Fibroblast of skin of back (primary cell): ENCODE results near the gene TBATA.

Experiments
- DNase-seq: peaks from one replicate; pipeline ENCODE4 v3.0.0-alpha.2; 2013

The TBATA gene

DNA sequence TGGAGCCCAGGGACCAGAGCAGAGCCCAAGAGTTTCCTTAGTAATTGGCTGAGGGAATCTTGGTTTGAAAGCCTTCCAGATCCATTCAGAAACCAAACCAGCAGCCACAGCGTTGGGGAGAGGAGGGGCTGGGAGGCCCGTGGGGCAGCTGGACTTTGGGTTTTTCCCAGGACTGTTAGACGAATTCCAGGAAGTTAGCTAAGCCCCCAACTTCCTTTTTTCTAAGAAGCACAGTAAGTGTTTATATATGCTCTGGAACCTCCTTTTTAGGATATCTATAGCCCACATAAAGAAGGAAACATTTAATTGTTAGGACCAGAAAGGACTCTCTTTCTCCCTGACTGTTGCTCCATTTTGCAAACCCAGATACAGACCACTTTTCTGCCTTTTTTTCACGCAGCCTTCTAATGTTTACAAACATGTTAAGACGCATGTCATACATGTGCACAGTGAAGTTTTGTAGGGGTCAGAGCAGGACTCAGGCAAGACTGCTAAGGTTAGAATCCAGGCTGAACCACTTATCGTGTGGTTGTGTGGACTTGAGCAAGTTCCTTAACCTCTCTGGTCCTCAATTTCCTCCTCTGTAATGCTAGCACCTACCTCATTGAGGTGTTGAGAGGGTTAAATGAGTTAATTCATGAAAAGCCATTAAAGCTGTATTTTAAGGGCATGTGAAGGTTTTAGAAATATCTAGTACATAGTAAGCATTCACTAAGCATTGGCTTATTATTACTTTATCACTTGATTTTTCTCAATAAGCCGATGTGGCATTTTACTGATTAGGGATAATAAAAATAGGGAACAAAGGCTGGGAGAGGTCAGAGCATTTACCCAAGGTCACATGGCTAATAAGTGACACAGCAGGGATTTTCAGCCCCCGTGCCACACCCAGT, 42.4 kb downstream of the TBATA start:
- peak; percentile 83 for DNase-seq

DNA sequence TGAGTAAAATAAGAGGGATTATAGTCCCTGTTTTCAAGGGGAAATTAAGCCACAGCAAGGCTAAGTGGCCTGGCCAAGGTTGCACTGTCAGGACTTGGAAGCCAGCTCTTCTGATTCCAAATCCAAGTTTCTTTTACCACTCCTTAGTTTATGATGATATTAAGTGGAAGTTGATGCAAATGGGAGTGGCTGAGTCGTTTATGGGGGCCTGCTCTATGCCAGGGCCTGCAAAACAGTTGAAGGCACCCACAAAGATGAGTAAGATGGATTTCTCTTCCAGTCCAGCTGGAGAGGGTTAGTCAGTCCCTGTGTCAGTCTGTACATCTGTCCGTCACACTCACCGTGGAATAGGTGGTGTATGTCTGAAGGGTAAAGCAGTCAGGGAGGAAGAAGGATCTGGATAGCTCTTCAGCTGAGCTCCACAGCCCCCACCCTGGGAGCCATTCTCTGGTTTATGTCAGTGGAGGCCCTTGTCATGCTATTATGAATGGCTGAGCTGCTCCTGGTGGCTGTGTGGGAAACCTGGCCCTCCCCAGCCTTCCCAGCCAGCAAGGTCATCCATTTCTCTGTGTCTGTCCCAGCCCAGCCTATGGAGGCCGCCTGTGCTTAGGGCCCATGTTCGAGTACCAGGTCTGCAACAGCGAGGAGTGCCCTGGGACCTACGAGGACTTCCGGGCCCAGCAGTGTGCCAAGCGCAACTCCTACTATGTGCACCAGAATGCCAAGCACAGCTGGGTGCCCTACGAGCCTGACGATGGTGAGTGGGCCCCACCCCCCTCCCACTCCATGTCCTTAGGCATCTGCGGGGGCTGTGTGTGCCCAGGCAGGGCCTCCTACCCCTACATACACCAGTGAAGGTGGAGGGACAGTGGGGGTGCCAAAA, 44.5 kb downstream of the TBATA start:
- no peak for DNase-seq

DNA sequence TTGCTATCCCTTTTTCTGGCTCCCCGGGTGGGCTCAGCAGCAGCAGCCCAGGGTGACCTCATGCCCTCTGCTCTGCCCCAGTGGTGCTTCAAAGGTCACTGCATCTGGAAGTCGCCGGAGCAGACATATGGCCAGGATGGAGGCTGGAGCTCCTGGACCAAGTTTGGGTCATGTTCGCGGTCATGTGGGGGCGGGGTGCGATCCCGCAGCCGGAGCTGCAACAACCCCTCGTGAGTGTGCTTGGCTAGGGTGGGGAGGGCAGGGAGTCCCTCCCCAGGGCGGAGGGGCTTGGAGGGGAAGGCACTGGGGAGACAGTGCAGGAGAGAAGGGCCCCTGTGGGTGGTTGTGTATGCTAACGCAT, 46.4 kb downstream of the TBATA start:
- DNase-seq: no peak

DNA sequence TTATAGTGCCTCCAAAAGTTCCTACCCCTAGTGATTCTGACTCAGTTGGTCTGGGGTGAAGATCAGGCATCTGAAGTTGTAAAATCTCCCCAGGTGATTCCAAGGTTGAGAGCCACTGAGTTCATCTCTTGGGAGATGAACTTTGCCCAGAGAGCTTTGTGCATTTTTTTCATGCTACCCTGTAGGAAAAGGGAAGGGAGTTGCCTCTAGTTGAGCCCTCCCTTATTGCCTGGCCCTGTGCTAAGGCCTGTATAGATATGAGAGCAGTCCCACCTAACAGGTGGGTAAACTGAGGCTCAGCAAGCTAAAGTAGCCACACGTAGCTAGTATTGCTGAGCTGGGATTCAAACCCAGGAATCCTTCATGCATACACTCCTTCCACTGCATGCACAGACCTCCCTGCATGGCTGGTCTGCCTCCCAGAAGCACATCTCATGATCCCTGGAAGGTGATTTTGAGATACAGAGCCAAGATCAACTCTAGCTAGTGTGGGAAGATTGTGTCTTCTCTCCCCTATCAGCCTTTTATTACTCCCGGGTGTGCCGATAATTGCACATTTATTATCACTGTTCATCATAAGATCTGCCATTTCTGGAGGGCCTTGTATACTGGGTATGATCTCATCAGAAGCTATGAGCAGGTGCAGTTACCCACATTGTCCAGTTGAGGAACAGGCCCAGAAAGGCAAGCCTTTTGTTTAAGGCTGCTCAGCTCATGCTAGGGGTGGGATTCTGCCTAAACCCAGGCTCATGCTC, 47.0 kb downstream of the TBATA start:
- DNase-seq: no peak

DNA sequence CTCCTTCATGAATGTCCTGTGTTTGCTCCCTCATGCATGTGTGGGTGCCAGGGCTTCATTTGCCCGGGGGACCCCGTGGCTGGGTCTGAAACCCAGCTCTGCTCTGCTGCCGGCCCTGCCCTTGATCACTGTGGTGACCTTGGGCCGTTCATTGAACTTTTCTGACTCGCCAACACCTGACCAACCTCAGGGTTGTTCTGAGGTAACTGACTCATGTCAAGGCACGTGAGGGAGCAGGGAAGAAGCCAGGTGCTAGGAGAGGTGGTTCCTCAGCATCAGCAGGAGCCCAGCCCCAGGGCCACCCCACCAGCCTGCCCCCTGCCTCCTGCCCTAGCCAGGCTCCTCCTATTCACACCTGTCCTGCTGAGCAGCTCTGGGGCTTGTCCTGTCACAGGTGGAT, 47.9 kb downstream of the TBATA start:
- DNase-seq: no peak

DNA sequence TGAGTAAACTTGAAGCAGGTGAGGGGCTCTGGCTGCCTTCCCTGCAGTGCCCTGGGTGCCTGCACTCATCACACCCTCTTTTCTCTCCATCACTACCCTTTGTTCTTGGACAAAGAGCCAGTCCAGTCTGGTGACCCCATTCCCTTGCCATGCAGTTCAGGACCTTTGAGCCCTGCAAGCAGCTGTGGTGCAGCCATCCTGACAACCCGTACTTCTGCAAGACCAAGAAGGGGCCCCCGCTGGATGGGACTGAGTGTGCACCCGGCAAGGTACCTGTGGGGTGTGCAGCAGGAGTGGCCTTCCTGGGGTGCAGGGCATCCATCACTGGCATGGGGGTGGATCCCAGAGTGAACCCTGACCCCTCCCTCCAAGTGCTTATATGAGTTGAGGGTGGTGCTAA, 48.7 kb downstream of the TBATA start:
- no peak for DNase-seq

DNA sequence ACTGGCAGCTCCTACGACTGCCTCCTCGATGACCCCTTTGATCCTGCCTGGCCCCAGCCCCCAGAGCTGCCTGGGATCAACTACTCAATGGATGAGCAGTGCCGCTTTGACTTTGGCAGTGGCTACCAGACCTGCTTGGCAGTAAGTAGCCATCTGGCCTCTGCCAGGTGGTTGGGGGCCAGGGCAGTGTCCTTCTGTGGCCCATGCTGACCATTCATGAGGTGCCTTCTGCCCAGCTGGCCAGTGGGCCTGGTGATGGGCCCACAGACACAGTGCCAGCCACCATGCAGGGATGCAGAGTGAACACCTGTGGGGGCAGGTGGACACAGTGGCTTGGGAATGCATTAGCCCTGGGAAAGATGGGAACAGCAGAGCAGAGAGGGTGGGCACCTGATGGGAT, 50.0 kb downstream of the TBATA start:
- DNase-seq: no peak

DNA sequence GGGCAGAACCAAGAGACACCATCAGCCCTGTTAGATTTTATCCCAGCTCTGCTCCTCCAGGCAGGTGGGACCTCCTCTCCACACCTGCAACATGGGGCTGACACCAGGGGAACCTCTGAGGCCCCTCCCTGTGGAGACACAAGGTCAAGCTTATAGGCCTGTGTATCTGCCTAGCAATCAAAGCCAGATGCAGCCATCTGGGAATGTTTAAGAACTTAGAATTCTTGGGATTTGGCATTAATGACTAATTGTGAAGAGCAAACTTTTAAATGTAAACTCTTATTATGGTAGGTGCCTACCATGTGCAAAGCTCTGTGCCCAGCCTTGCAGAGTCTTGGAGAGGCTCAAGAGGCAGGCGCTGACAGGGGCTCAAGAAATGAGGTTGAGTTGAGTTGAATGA, 52.1 kb downstream of the TBATA start:
- DNase-seq: peak; percentile 23

DNA sequence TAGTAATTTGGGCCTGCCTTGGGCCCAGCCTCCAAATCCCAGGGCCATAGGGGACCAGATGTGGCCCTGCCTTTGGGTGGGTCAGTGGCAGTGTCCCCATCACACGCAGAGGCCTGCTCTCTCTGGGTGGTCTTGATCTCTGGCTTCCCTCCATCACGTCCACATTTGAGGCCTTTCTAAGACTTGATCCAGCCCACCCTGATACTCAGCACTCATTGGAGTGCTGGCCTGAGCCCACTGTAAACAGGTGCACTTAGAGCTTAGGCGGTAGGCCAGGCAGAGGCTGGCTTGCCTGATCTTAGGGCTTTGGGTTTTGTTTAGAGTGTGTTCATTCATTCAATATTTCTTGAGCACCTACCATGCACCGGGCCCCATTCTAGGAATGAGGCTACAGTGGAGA, 52.6 kb downstream of the TBATA start:
- DNase-seq: no peak

DNA sequence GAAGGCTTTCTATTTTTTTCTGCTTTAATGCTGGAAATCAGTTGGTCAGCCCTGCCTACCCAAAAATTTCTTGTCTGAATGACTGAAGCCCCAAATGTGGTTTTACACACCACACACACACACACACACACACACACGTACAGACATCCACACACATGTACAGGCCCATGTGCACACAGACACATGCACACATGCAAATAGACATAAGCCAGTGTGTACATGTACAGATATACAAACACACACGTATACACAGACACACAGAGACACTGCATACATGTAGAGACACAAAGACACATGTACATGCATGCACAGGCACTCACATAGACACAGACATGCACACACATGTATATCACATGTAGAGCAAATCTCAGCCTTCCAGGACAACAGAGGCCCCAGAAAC, 54.2 kb downstream of the TBATA start:
- DNase-seq: no peak

DNA sequence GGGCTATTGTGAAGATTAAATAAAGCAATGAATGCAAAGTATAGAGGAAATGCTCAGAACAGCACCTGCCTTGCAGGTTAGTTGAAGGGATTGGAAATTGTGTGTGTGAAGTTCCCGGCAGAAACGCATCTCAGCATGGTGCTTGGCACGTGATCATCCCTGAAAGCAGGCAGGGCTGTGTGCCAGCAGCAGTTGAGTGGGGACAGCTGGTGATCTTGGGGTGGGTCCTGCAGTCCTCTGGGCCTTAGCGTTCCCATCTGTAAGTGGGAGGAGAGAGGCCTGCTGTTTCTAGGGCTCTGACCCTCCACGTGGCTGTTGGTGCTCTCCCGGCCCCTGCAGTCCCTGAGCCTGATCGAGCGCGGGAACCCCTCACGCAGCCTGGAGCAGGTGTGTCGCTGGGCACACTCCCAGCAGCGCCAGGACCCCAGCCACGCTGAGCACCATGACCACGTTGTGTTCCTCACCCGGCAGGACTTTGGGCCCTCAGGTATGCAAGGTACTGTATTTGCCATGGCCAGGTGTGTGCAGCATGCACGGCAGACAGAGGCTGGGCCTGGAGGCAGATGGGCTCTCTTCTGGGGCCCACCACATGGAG, 55.3 kb downstream of the TBATA start:
- DNase-seq: no peak

DNA sequence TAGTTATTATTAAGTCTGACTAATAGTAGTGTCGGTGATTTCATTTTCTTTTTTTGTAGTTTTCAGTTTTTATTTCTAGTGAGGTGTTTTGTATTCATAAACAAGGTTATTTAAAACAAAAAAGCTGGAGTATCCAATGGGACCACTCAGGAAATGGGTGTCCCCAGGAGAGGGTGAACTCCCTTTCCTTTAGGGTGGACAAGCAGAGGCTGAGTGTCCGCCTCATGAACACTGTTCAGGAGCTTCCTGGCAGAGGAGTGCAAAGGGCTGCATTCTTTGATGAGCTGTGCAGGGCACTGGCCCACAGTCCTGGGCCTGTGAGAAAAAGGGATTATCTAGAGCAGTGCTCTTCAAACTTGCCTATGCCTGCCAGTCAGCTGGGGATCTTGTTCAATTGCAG, 56.8 kb downstream of the TBATA start:
- DNase-seq: no peak

DNA sequence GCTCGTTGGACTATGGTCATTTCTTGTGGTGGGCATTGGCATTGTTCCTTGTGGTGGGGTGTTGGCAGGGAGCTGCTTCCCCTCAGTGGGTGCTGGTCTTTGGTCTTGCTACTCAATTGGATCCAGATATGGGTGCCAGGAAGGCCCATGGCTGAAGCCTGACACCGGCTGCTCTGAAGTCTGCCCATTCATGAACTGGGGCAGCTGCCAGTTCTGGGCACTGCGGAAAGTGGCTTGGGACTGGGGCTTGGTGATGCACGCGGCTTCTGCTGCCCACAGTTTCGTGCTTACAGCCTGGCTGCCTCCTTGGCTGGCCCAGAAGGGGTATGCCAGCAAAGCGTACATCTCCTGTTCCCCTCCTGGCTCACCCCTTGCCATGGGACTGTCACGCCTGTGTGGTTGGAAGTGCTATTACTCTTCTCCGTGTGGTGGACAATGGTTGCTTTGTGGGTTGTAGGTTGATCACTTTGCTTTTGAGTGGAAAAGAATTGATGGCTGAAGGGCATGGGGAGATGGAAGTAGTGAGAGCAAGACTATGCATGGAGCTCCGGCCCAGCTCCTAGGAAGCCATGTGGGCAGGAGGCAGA, 58.2 kb downstream of the TBATA start:
- no peak for DNase-seq

DNA sequence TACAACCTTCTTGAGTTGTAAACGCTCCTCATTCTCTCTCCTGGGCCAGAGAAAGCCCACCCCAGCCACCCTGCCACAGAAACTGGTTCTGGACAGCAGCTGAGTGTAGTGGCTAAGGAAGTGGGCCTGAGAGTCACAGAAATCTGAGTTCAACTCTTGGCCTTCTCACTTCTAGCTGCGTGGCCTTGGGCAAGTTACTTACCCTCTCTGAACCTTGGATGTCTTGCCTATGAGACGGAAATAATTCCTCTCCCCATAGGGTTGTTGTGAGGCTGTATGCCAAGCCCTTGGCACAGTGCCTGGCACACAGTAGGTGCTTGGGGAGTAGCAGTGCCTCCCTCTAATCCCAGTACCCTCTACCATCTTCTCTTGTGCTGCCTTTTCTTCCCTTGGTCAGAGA, 61.4 kb downstream of the TBATA start:
- no peak for DNase-seq

DNA sequence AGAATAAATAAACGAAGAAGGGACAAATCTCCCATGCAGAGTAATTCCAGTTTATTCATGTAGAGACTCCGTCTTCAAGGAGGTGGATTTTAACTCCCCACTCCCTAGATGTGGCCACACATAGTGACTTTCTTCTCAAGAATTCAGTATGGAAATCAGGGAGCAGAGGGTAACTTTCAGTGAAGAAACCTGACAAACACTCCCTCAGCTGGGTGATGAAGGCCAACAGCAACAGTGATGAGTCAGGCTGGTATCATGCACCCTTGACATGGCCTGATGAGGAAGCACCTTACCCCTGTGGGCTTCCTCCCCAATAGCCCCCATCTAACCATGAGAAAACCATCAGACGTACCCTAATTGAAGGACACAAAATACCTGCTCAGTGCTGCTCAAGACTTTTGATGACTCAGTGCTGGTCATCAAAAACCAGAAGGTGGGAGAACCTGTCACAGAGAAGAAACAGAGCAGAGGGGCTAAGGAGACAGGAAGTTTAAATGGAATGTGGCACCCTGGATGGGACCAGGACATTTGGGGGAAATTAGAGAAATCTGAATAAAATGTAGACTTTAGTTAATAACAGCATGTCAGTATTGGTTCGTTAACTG, 62.3 kb downstream of the TBATA start:
- DNase-seq: peak; percentile 83
